DOHH2 (cell line): ENCODE data around the gene SLC2A3.
"Not testable (repeated sequence)": the region's sequence is repeated elsewhere in the genome, so short reads cannot be mapped to it uniquely, and the experiment has no call there.

Experiments used
- H3F3A ChIP-seq: fragments of 200-600 bp; sonication (generic), shearing (Covaris generic); 2 replicates; pipeline ENCODE4 v1.6.0; 2016; ENCODE audit warnings: antibody characterized with exemption, mild to moderate bottlenecking; ENCODE audit not compliant: control insufficient read depth, insufficient read depth
- H3K27ac ChIP-seq: fragments of 200-600 bp; sonication (generic); 2 replicates; pipeline ENCODE4 v1.5.1; 2014; ENCODE audit warnings: low read depth, mild to moderate bottlenecking, low read length, moderate library complexity
- H3K27me3 ChIP-seq: fragments of 200-600 bp; sonication (generic); 2 replicates; pipeline ENCODE4 v1.6.1; 2014; ENCODE audit warnings: mild to moderate bottlenecking, low read length, mixed read lengths; ENCODE audit not compliant: control insufficient read depth
- H3K36me3 ChIP-seq: fragments of 200-600 bp; sonication (generic); 2 replicates; pipeline ENCODE4 v1.6.1; 2014; ENCODE audit warnings: mild to moderate bottlenecking, low read length, moderate library complexity, mixed read lengths; ENCODE audit not compliant: control insufficient read depth
- H3K4me1 ChIP-seq: fragments of 200-600 bp; sonication (generic); 2 replicates; pipeline ENCODE4 v1.6.1; 2014; ENCODE audit warnings: mild to moderate bottlenecking, low read length, mixed read lengths; ENCODE audit not compliant: control insufficient read depth
- H3K4me2 ChIP-seq: fragments of 200-600 bp; sonication (generic); 2 replicates; pipeline ENCODE4 v1.6.0; 2014; ENCODE audit warnings: mild to moderate bottlenecking, low read length, moderate library complexity
- H3K4me3 ChIP-seq: fragments of 200-600 bp; sonication (generic); 2 replicates; pipeline ENCODE4 v1.5.1; 2014; ENCODE audit warnings: mild to moderate bottlenecking, low read length, mixed read lengths
- H3K79me2 ChIP-seq: fragments of 200-600 bp; sonication (generic); 2 replicates; pipeline ENCODE4 v1.6.1; 2014; ENCODE audit warnings: mild to moderate bottlenecking, low read length, mixed read lengths; ENCODE audit not compliant: control insufficient read depth
- H3K9me2 ChIP-seq: fragments of 200-600 bp; sonication (generic); replicated peaks from 2 replicates; pipeline ENCODE4 v1.6.1; 2014; ENCODE audit warnings: mild to moderate bottlenecking, low read length, mixed read lengths; ENCODE audit not compliant: control insufficient read depth
- H3K9me3 ChIP-seq: fragments of 200-600 bp; sonication (generic); 2 replicates; pipeline ENCODE4 v1.6.1; 2014; ENCODE audit warnings: antibody characterized with exemption, low read length, mixed read lengths; ENCODE audit not compliant: control insufficient read depth, insufficient read depth
- H4K20me1 ChIP-seq: fragments of 200-600 bp; sonication (generic); 2 replicates; pipeline ENCODE4 v1.6.0; 2014; ENCODE audit warnings: low read depth, mild to moderate bottlenecking, antibody characterized with exemption, low read length, moderate library complexity; ENCODE audit not compliant: control insufficient read depth, insufficient read depth
- EZH2phosphoT487 ChIP-seq: fragments of 200-600 bp; sonication (generic); IDR thresholded peaks from 2 replicates; pipeline ENCODE4 v1.6.1; 2017; ENCODE audit warnings: borderline replicate concordance, mild to moderate bottlenecking, antibody characterized with exemption, low read length, moderate library complexity, mixed read lengths
- TF ChIP-seq, protein P1 (sequence below): fragments of 200-600 bp; sonication (generic); IDR thresholded peaks from one replicate; pipeline ENCODE4 v1.5.1; 2014; ENCODE audit warnings: antibody characterized with exemption, mild to moderate bottlenecking, low read depth, low read length; ENCODE audit not compliant: poor library complexity, severe bottlenecking

Gene SLC2A3

DNA sequence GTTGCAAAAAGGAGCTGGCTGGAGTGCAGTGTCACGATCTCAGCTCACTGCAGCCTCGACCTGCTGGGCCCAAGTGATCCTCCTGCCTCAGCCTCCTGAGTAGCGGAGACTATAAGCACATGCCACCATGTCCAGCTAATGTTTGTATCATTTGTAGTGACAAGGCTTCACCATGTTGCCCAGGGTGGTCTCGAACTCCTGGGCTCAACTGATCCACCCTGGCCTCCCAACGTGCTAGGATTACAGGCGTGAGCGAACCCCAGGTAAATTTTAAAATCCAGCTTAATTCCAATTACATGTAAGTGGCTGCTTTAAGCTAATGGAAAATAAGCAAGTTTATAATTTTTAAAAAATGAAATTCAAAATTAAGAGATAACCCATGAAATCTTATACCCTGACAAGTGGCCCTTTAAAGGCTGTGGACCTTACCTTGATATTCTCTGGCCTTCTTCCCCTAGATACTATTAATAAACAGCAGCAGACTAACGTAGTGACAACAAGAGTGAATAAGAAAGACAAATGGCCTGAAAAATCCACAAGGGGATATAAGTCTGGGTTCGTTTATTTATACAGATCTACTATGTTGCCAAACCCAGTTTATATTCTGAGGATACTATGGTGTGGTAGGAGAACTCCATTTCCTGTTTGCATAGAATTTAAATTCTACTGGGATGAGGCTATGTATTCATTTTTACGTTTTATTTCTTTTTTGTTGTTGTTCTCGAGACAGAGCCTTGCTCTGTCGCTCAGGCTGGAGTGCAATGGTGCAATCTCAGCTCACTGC is 25.6 kb upstream of the SLC2A3 start:
- Histone ChIP-seq H3K27ac (peak overlapping the region; percentile 68), H3K4me1 (peaks cover 37% of the 10 kb centered on the region)

DNA sequence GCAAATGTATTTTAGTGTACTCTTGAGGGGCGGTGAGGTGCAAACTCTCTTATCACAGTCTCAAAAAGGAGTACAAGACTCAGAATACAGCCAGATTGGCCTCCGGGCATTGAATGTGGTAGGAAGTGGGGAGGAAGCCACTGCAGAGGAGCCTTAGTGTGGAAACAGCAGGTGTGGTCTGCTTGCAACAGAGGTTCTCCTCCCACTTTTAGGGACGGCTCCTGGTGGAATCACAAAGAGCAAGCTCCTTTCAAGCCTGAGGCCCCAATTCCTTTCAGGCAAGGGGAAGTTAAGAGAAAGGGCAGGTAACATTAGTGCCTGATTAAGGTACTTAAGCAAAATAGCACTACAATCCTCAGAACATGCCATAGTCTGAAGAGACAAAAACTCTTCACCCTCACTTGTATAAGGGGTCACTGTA is 23.7 kb upstream of the SLC2A3 start:
- no peaks in the 10 kb centered on the region for H3K79me2 ChIP-seq
- H3K4me1 ChIP-seq: peaks cover 37% of the 10 kb centered on the region
- H3K9me2 ChIP-seq: no peaks in the 10 kb centered on the region
- no peaks in the 10 kb centered on the region for H4K20me1 ChIP-seq
- no peaks in the 10 kb centered on the region for H3K27me3 ChIP-seq
- H3K36me3 ChIP-seq: no peaks in the 10 kb centered on the region
- H3F3A ChIP-seq: no peaks in the 10 kb centered on the region
- peak overlapping the region; percentile 89 for H3K4me3 ChIP-seq
- H3K9me3 ChIP-seq: no peaks in the 10 kb centered on the region
- TF ChIP-seq, protein P1, sequence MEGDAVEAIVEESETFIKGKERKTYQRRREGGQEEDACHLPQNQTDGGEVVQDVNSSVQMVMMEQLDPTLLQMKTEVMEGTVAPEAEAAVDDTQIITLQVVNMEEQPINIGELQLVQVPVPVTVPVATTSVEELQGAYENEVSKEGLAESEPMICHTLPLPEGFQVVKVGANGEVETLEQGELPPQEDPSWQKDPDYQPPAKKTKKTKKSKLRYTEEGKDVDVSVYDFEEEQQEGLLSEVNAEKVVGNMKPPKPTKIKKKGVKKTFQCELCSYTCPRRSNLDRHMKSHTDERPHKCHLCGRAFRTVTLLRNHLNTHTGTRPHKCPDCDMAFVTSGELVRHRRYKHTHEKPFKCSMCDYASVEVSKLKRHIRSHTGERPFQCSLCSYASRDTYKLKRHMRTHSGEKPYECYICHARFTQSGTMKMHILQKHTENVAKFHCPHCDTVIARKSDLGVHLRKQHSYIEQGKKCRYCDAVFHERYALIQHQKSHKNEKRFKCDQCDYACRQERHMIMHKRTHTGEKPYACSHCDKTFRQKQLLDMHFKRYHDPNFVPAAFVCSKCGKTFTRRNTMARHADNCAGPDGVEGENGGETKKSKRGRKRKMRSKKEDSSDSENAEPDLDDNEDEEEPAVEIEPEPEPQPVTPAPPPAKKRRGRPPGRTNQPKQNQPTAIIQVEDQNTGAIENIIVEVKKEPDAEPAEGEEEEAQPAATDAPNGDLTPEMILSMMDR: no peak
- no peak for TF ChIP-seq EZH2phosphoT487
- peak overlapping the region; percentile 32; the same call in 1 of the 2 replicates for H3K27ac ChIP-seq
- peak overlapping the region; percentile 94 for H3K4me2 ChIP-seq

More for the DNA sequence above, 25.6 kb upstream of the SLC2A3 start:
- Histone ChIP-seq H3K9me2 (no peaks in the 10 kb centered on the region), H3F3A (no peaks in the 10 kb centered on the region), H3K4me2 (peak overlapping the region; percentile 94), H3K27me3 (no peaks in the 10 kb centered on the region), H3K4me3 (peak overlapping the region; percentile 89), H3K79me2 (no peaks in the 10 kb centered on the region), H3K36me3 (no peaks in the 10 kb centered on the region), H3K9me3 (no peaks in the 10 kb centered on the region), H4K20me1 (no peaks in the 10 kb centered on the region)
- TF ChIP-seq, protein P1: no peak
- no peak for TF ChIP-seq EZH2phosphoT487

DNA sequence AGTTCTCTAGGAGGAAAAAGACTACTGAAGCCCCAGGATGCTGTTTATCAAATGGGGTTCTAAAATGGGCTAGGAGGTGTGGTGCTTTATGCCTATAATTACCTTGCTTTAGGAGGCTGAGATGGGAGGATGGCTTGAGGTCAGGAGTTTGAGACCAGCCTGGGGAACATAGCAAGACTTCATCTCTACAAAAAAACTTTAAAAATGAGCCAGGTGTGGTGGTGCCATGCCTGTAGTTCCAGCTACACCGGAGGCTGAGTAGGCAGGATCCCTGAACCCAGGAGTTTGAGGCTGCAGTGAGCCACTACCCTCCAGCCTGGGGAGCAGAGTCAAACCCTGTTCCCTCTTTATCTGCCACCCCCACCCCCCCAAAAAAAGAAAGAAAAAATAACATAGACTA is 23.3 kb upstream of the SLC2A3 start:
- no peaks in the 10 kb centered on the region for H3K36me3 ChIP-seq
- H3K4me2 ChIP-seq: peak overlapping the region; percentile 94
- no peaks in the 10 kb centered on the region for H3K79me2 ChIP-seq
- H3K27me3 ChIP-seq: no peaks in the 10 kb centered on the region
- H4K20me1 ChIP-seq: no peaks in the 10 kb centered on the region
- no peaks in the 10 kb centered on the region for H3K9me2 ChIP-seq
- H3F3A ChIP-seq: no peaks in the 10 kb centered on the region
- no peaks in the 10 kb centered on the region for H3K9me3 ChIP-seq
- peak overlapping the region; percentile 89 for H3K4me3 ChIP-seq
- H3K4me1 ChIP-seq: peaks cover 37% of the 10 kb centered on the region
- TF ChIP-seq EZH2phosphoT487: no peak
- TF ChIP-seq, protein P1: no peak
- no peak overlapping the region for H3K27ac ChIP-seq

DNA sequence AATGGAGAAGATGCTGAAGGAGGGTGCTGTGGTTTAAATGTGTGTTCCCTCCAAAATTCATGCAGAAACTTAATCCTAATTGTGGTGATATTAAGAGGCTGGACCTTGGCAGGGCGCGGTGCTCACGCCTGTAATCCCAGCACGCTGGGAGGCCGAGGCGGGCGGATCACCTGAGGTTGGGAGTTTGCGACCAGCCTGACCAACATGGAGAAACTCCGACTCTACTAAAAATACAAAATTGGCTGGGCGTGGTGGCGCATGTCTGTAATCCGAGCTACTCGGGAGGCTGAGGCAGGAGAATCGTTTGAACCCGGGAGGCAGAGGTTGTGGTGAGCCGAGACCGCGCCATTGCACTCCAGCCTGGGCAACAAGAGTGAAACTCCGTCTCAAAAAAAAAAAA is 18.9 kb upstream of the SLC2A3 start:
- H3K27ac ChIP-seq, H3K27me3 ChIP-seq, H3K4me2 ChIP-seq, H3K9me2 ChIP-seq, H3K79me2 ChIP-seq, H3F3A ChIP-seq, H3K36me3 ChIP-seq, H4K20me1 ChIP-seq, H3K4me3 ChIP-seq, H3K9me3 ChIP-seq: not testable (repeated sequence)
- H3K4me1 ChIP-seq: peaks cover 12% of the 10 kb centered on the region

DNA sequence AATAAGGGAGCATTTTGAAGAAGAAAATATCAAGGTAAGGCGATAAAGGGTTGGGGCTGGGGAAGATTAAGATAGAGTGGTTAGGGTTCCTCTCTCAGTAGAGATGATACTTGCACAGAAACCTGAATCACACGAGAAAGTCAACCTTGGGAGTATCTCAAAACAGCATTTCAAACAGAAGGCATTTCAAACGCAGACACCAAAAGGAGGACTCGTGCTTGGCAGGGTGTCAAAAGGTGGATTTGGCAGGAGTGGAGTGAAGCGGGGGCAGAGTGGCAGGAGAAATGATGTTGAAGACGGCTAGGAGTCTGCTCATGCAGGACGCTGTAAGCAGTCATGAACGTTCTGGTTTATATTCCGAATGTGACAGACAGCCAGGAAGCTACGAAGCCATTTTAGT is 18.4 kb upstream of the SLC2A3 start:
- H3K36me3 ChIP-seq, H3K9me3 ChIP-seq, H3K4me2 ChIP-seq, H3F3A ChIP-seq, H3K79me2 ChIP-seq, H4K20me1 ChIP-seq, H3K4me1 ChIP-seq, H3K27ac ChIP-seq, H3K9me2 ChIP-seq, H3K27me3 ChIP-seq, H3K4me3 ChIP-seq: not testable (repeated sequence)

DNA sequence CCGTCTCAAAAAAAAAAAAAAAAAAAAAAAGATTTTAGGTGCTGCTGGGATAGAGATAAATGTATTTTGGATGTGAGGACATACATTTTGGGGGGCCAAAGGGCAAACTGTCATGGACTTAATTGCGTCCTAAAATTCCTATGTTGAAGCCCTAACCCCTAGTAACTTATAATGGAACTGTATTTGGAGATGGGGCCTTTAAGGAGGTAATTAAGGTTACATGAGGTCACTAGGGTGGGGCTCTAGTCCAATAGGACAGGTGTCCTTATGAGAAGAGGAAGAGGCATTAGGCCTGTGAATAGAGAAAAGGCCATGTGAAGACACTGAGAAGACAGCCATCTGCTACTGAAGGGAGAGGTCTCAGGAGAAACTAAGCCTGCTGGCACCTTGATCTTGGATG is 17.9 kb upstream of the SLC2A3 start:
- not testable (repeated sequence) for H3K27me3 ChIP-seq, H3F3A ChIP-seq, H3K36me3 ChIP-seq, H4K20me1 ChIP-seq, H3K9me2 ChIP-seq, H3K27ac ChIP-seq, H3K79me2 ChIP-seq, H3K4me2 ChIP-seq, H3K4me3 ChIP-seq, H3K4me1 ChIP-seq, H3K9me3 ChIP-seq
